Liver (tissue), 9 donors: ENCODE results near the gene SPINK9. TPM values are rescaled to one million over a fixed set of nuclear protein-coding genes. Genes with fewer than 3 reads are reported as not detected.

Source experiments
- DNase-seq: peaks from one replicate; pipeline ENCODE4 v3.0.0-alpha.2; 2017; ENCODE audit warnings: low spot score
- H3K27ac ChIP-seq, 2 donors: one replicate each; pipeline ENCODE4 v1.7.0; 2013; ENCODE audit warnings: inconsistent platforms in 2 of 2, low read length in 2 of 2, control low read depth in 1 of 2, low read depth in 1 of 2, mild to moderate bottlenecking in 1 of 2
- H3K27me3 ChIP-seq, 4 donors: one replicate each; pipeline versions ENCODE4 v1.6.1 to v1.7.0; 2013; ENCODE audit warnings: low read length in 3 of 4, inconsistent platforms in 1 of 4, mild to moderate bottlenecking in 1 of 4, moderate library complexity in 1 of 4; ENCODE audit not compliant: control insufficient read depth in 4 of 4, insufficient read depth in 4 of 4
- H3K36me3 ChIP-seq, 4 donors: one replicate each; pipeline versions ENCODE4 v1.6.1 to v1.7.0; 2013; ENCODE audit warnings: low read length in 3 of 4, mild to moderate bottlenecking in 3 of 4, low read depth in 1 of 4, moderate library complexity in 1 of 4; ENCODE audit not compliant: control insufficient read depth in 4 of 4, insufficient read depth in 3 of 4
- H3K4me1 ChIP-seq, 4 donors: one replicate each; pipeline versions ENCODE4 v1.6.1 to v1.7.0; 2013; ENCODE audit warnings: low read length in 3 of 4, mild to moderate bottlenecking in 3 of 4, moderate library complexity in 1 of 4; ENCODE audit not compliant: control insufficient read depth in 4 of 4, insufficient read depth in 4 of 4
- H3K4me3 ChIP-seq, 3 donors: one replicate each; pipeline versions ENCODE4 v1.6.1 to v1.7.0; 2013; ENCODE audit warnings: low read length in 3 of 3, control low read depth in 1 of 3, low read depth in 1 of 3, mild to moderate bottlenecking in 1 of 3
- H3K9ac ChIP-seq, 2 donors: one replicate each; pipeline ENCODE4 v1.7.0; 2013; ENCODE audit warnings: low read length in 2 of 2, mild to moderate bottlenecking in 2 of 2, moderate library complexity in 2 of 2, control low read depth in 1 of 2, low read depth in 1 of 2
- H3K9me3 ChIP-seq, 4 donors: one replicate each; pipeline versions ENCODE4 v1.6.1 to v1.7.0; 2013; ENCODE audit warnings: low read length in 3 of 4; ENCODE audit not compliant: control insufficient read depth in 4 of 4
- ATF3 ChIP-seq: IDR thresholded peaks from 2 replicates; pipeline ENCODE4 v1.6.1; 2016; ENCODE audit warnings: antibody characterized with exemption
- CTCF ChIP-seq: fragments of 150-350 bp; IDR thresholded peaks from 2 replicates; pipeline ENCODE4 v1.5.1; 2017; ENCODE audit warnings: improper control_type of control experiment, low read depth, low read length; ENCODE audit not compliant: missing input control
- GABPA ChIP-seq, 2 donors: IDR thresholded peaks in 1 of 2; conservative IDR thresholded peaks in 1 of 2; 2 replicates each; pipeline ENCODE4 v1.6.1; 2016; ENCODE audit warnings: antibody characterized with exemption in 2 of 2, mild to moderate bottlenecking in 1 of 2, moderate library complexity in 1 of 2
- HNF4A ChIP-seq, 2 donors: conservative IDR thresholded peaks; 2 replicates each; pipeline ENCODE4 v1.6.1; 2016; ENCODE audit warnings: antibody characterized with exemption in 2 of 2, mild to moderate bottlenecking in 2 of 2
- HNF4G ChIP-seq: IDR thresholded peaks from 2 replicates; pipeline ENCODE4 v1.6.1; 2016; ENCODE audit warnings: antibody characterized with exemption
- JUND ChIP-seq, 2 donors: IDR thresholded peaks; 2 replicates each; pipeline ENCODE4 v1.6.1; 2016; ENCODE audit warnings: antibody characterized with exemption in 2 of 2
- MAX ChIP-seq: IDR thresholded peaks from 2 replicates; pipeline ENCODE4 v1.6.1; 2016; ENCODE audit warnings: antibody characterized with exemption
- NR2F2 ChIP-seq: IDR thresholded peaks from 2 replicates; pipeline ENCODE4 v1.6.1; 2016; ENCODE audit warnings: antibody characterized with exemption
- RAD21 ChIP-seq, 2 donors: IDR thresholded peaks; 2 replicates each; pipeline ENCODE4 v1.6.1; 2016; ENCODE audit warnings: antibody characterized with exemption in 2 of 2, mild to moderate bottlenecking in 2 of 2
- RXRA ChIP-seq, 2 donors: IDR thresholded peaks; 2 replicates each; pipeline ENCODE4 v1.6.1; 2017 to 2018; ENCODE audit warnings: antibody characterized with exemption in 2 of 2, mild to moderate bottlenecking in 1 of 2
- TAF1 ChIP-seq: conservative IDR thresholded peaks from 2 replicates; pipeline ENCODE4 v1.6.1; 2016; ENCODE audit warnings: antibody characterized with exemption, mild to moderate bottlenecking
- YY1 ChIP-seq: IDR thresholded peaks from 2 replicates; pipeline ENCODE4 v1.6.1; 2016; ENCODE audit warnings: antibody characterized with exemption, mild to moderate bottlenecking
- ZBTB33 ChIP-seq: IDR thresholded peaks from 2 replicates; pipeline ENCODE4 v1.6.1; 2016; ENCODE audit warnings: antibody characterized with exemption
- WGBS: extraction: QIAGEN DNeasy Blood & Tissue Kit; methylation state at CpG from one replicate; pipeline ENCODE4 v1.1.7; 2013; 5-methylcytosine and 5-hydroxymethylcytosine counted together
- polyA plus RNA-seq, 2 donors: library from polyadenylated mRNA; stranded (reverse) in 1 of 2; unstranded in 1 of 2; fragments of 200-250 nt in 1 of 2; fragments of >200 nt in 1 of 2; fragmentation: Nextera tagmentation in 1 of 2; extraction: Ambion mirVana in 1 of 2; gene quantifications; one replicate each; pipeline versions ENCODE4 v1.2.1 to v1.2.3, GENCODE V29; 2013 to 2015
- total RNA-seq, 2 donors: library from RNA; depleted of rRNA; stranded (reverse); fragments of >200 nt; gene quantifications; one replicate each; pipeline ENCODE4 v1.2.3, GENCODE V29; 2014
- donor health status: healthy.
- donor health status: healthy.
- donor health status: healthy.
- donor health status: healthy.
- donor health status: healthy.

Gene SPINK9
- total and polyA plus RNA-seq, 4 donors: not detected

- Histone ChIP-seq H3K4me1 (no peaks in the 10 kb centered on the region), H3K27me3 (no peaks in the 10 kb centered on the region), H3K36me3 (peaks cover 0 to 5% (median 0%) of the 10 kb centered on the region in 4 donors), H3K9ac (no peak overlapping the region), H3K9me3 (no peaks in the 10 kb centered on the region), H3K27ac (no peak overlapping the region), H3K4me3 (no peak overlapping the region)
- WGBS: 65% methylated on average over 3 of the region's 3 CpGs
- TF ChIP-seq HNF4A (conservative IDR thresholded peaks at IDR 0.05) (peak; percentile 55 to 73), JUND (IDR thresholded peaks at IDR 0.05) (no peak), TAF1 (no peak), ATF3 (no peak), RXRA (IDR thresholded peaks at IDR 0.05) (peak; percentile 41 to 61), MAX (no peak), CTCF (peak; percentile 81), RAD21 (IDR thresholded peaks at IDR 0.05) (peak; percentile 97), HNF4G (peak; percentile 43), GABPA (IDR thresholded peaks at IDR 0.05 in 1 of 2, conservative IDR thresholded peaks at IDR 0.05 in 1 of 2) (no peak)
- no peak for DNase-seq
Measured at GRCh38 chr5:148374690-148375360, 39.5 kb downstream of the SPINK9 start.

GRCh38 chr5:148376198-148376597 lies 40.8 kb downstream of the SPINK9 start:
- Histone ChIP-seq H3K4me1 (no peaks in the 10 kb centered on the region), H3K27ac (no peak overlapping the region), H3K4me3 (no peak overlapping the region), H3K9ac (no peak overlapping the region), H3K36me3 (peaks cover 0 to 5% (median 0%) of the 10 kb centered on the region in 4 donors), H3K27me3 (no peaks in the 10 kb centered on the region), H3K9me3 (no peaks in the 10 kb centered on the region)
- no peak for DNase-seq
- TF ChIP-seq MAX: no peak
- TF ChIP-seq YY1: no peak
- no peak for TF ChIP-seq ZBTB33
- TF ChIP-seq NR2F2: no peak
- TF ChIP-seq RAD21 (IDR thresholded peaks at IDR 0.05): no peak
- 90% methylated on average over 4 of the region's 4 CpGs for WGBS
